ENCODE results near the gene BTF3. TPM values are rescaled to one million over a fixed set of nuclear protein-coding genes. Genes with fewer than 3 reads are reported as not detected.

BTF3 gene
- total and polyA plus RNA-seq, 2 experiments from 2014 or later: 407 to 458 TPM

GRCh38 chr5:73487815-73488214 is 10.4 kb upstream of the BTF3 start:
- no peaks in the 10 kb centered on the region for H3K36me3 ChIP-seq
- H3K4me3 ChIP-seq: no peak overlapping the region
- no peaks in the 10 kb centered on the region for H3K4me1 ChIP-seq (ENCODE audit: low read depth)
- TF ChIP-seq, protein P1, sequence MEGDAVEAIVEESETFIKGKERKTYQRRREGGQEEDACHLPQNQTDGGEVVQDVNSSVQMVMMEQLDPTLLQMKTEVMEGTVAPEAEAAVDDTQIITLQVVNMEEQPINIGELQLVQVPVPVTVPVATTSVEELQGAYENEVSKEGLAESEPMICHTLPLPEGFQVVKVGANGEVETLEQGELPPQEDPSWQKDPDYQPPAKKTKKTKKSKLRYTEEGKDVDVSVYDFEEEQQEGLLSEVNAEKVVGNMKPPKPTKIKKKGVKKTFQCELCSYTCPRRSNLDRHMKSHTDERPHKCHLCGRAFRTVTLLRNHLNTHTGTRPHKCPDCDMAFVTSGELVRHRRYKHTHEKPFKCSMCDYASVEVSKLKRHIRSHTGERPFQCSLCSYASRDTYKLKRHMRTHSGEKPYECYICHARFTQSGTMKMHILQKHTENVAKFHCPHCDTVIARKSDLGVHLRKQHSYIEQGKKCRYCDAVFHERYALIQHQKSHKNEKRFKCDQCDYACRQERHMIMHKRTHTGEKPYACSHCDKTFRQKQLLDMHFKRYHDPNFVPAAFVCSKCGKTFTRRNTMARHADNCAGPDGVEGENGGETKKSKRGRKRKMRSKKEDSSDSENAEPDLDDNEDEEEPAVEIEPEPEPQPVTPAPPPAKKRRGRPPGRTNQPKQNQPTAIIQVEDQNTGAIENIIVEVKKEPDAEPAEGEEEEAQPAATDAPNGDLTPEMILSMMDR (IDR thresholded peaks at IDR 0.05; ENCODE audit: low read depth, low read length): no peak
- no peaks in the 10 kb centered on the region for H3K9me3 ChIP-seq (ENCODE audit: low read depth)
- no peak for DNase-seq (ENCODE audit: low read depth in 1 of 2, low spot score in 1 of 2)
- no peaks in the 10 kb centered on the region for H3K27me3 ChIP-seq
- H3K27ac ChIP-seq: no peak overlapping the region

GRCh38 chr5:73488806-73489205 is 9.4 kb upstream of the BTF3 start:
- H3K4me3 ChIP-seq: no peak overlapping the region
- no peaks in the 10 kb centered on the region for H3K27me3 ChIP-seq
- DNase-seq (ENCODE audit: low read depth in 1 of 2, low spot score in 1 of 2): no peak
- H3K9me3 ChIP-seq (ENCODE audit: low read depth): no peaks in the 10 kb centered on the region
- no peaks in the 10 kb centered on the region for H3K4me1 ChIP-seq (ENCODE audit: low read depth)
- TF ChIP-seq, protein P1 (IDR thresholded peaks at IDR 0.05; ENCODE audit: low read depth, low read length): no peak
- no peak overlapping the region for H3K27ac ChIP-seq
- H3K36me3 ChIP-seq: no peaks in the 10 kb centered on the region

DNA sequence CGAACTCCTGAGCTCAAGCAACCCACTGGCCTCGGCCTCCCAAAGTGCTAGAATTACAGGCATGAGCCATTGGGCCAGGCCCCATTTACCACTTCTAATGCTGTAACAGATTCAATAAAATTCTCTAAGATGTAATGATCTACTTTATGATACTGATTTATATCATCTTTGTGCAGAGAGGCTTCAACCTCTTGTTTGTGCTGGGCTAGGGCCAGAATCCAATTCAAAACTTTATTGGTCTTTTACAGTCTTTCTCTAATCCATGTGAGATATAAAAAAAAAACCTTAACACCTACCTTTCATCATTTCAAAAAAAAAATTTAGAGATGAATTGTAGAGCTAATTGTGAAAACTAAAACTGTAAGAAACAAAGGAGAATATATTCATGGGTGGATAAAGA is 8.2 kb upstream of the BTF3 start:
- DNase-seq (ENCODE audit: low read depth in 1 of 2, low spot score in 1 of 2): no peak
- Histone ChIP-seq H3K27me3 (peaks cover 4% of the 10 kb centered on the region), H3K4me3 (no peak overlapping the region), H3K4me1 (ENCODE audit: low read depth) (no peaks in the 10 kb centered on the region), H3K9me3 (ENCODE audit: low read depth) (no peaks in the 10 kb centered on the region), H3K36me3 (no peaks in the 10 kb centered on the region), H3K27ac (no peak overlapping the region)
- TF ChIP-seq, protein P1 (IDR thresholded peaks at IDR 0.05; ENCODE audit: low read depth, low read length): no peak

DNA sequence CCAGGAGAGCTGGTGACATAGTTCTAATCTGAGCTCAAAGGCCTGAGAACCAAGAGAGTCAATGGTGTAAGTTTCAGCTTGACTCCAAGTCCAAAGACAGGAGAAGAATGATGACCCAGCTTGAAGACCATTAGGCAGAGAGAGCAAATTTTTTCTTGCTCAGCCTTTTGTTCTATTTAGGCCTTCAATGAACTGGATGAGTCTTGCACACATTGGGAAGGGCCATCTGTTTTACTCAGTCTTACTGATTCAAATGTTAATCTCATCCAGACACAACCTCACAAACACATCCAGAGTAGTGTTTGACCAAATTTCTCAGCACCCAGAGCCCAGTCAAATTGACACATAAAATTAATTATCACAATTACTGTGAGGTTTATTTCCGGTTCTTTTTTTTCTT is 7.1 kb upstream of the BTF3 start:
- Histone ChIP-seq H3K27me3 (peaks cover 4% of the 10 kb centered on the region), H3K4me3 (no peak overlapping the region), H3K4me1 (ENCODE audit: low read depth) (no peaks in the 10 kb centered on the region), H3K36me3 (no peaks in the 10 kb centered on the region), H3K27ac (no peak overlapping the region), H3K9me3 (ENCODE audit: low read depth) (no peaks in the 10 kb centered on the region)
- TF ChIP-seq, protein P1 (IDR thresholded peaks at IDR 0.05; ENCODE audit: low read depth, low read length): no peak
- DNase-seq (ENCODE audit: low read depth in 1 of 2, low spot score in 1 of 2): no peak

- no peaks in the 10 kb centered on the region for H3K36me3 ChIP-seq
- H3K9me3 ChIP-seq (ENCODE audit: low read depth): no peaks in the 10 kb centered on the region
- H3K27me3 ChIP-seq: peaks cover 4% of the 10 kb centered on the region
- peaks cover 5% of the 10 kb centered on the region for H3K4me1 ChIP-seq (ENCODE audit: low read depth)
- TF ChIP-seq, protein P1 (IDR thresholded peaks at IDR 0.05; ENCODE audit: low read depth, low read length): no peak
- DNase-seq (ENCODE audit: low read depth in 1 of 2, low spot score in 1 of 2): no peak
- no peak overlapping the region for H3K27ac ChIP-seq
- H3K4me3 ChIP-seq: no peak overlapping the region
Observed at GRCh38 chr5:73493421-73493820, 4.8 kb upstream of the BTF3 start.

- DNase-seq (ENCODE audit: low read depth in 1 of 2, low spot score in 1 of 2): peak in 1 of 2 donors; percentile 4
- Histone ChIP-seq H3K27me3 (peaks cover 4% of the 10 kb centered on the region), H3K4me1 (ENCODE audit: low read depth) (peaks cover 10% of the 10 kb centered on the region), H3K27ac (no peak overlapping the region), H3K4me3 (no peak overlapping the region), H3K36me3 (no peaks in the 10 kb centered on the region), H3K9me3 (ENCODE audit: low read depth) (no peaks in the 10 kb centered on the region)
- TF ChIP-seq, protein P1 (IDR thresholded peaks at IDR 0.05; ENCODE audit: low read depth, low read length): no peak
Observed at GRCh38 chr5:73494721-73495120, 3.5 kb upstream of the BTF3 start.
